Neuron (in vitro differentiated cells): Measurements from ENCODE around the gene TRHDE.

ENCODE experiments used
- H2AFZ ChIP-seq: one replicate; pipeline ENCODE4 v1.6.1; 2013; ENCODE audit warnings: low read depth, mild to moderate bottlenecking, inconsistent platforms, low read length, moderate library complexity
- H3K27me3 ChIP-seq: one replicate; pipeline ENCODE4 v1.6.1; 2013; ENCODE audit warnings: low read length; ENCODE audit not compliant: insufficient read depth
- H3K36me3 ChIP-seq: one replicate; pipeline ENCODE4 v1.6.1; 2013; ENCODE audit warnings: low read length; ENCODE audit not compliant: insufficient read depth
- H3K4me1 ChIP-seq: one replicate; pipeline ENCODE4 v1.6.1; 2013; ENCODE audit warnings: low read length; ENCODE audit not compliant: insufficient read depth
- H3K4me3 ChIP-seq: 2 replicates; pipeline ENCODE4 v1.5.1; 2013; ENCODE audit warnings: mild to moderate bottlenecking, low read length, moderate library complexity
- H3K9me3 ChIP-seq: one replicate; pipeline ENCODE4 v1.6.1; 2013; ENCODE audit warnings: low read length

Gene TRHDE

DNA sequence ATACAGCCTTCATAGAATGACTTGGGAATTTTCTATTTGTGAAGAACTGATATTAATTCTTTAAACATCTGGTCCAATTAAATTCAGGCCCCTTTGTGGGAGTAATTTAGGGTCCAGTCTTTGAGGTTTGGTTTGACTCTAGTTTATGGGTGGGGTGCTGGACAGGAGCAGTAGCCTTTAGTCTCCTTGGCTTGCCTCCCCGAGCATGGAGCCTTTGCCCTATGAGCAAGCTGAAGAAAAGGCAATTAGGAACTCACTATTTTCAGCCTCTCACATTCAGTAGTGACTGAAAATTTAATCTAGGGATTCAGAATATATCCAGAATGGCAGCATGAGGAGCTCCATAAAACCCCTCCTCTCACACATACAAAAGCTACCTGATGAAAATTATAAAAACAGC is 161.1 kb downstream of the TRHDE start:
- H3K4me1 ChIP-seq = no peaks in the 10 kb centered on the region
- no peak overlapping the region for H2AFZ ChIP-seq
- no peak overlapping the region for H3K4me3 ChIP-seq
- no peaks in the 10 kb centered on the region for H3K9me3 ChIP-seq
- no peaks in the 10 kb centered on the region for H3K36me3 ChIP-seq
- H3K27me3 ChIP-seq = no peaks in the 10 kb centered on the region

DNA sequence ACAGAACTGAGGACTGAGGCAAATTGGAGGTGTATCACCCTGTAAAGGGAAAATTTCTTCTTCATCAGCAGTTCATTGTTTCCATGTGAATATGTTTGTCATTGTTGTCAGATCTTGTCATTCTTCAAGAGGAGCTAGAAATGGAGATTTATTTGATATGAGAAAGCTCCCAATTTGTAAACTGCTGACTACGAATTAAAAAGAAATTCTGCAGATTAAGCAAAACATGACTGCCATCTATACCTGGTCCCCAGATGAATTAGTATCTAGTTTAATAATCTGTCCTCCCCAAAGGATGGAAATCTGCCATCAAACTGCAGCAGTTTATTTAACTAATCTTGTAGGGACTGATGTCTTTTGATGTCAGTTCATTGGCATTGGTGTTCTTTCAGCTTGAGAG is 162.8 kb downstream of the TRHDE start:
- no peak overlapping the region for H3K4me3 ChIP-seq
- no peaks in the 10 kb centered on the region for H3K9me3 ChIP-seq
- no peaks in the 10 kb centered on the region for H3K4me1 ChIP-seq
- no peaks in the 10 kb centered on the region for H3K36me3 ChIP-seq
- no peaks in the 10 kb centered on the region for H3K27me3 ChIP-seq
- no peak overlapping the region for H2AFZ ChIP-seq

GRCh38 chr12:72442217-72442616 is 170.0 kb downstream of the TRHDE start:
- H3K36me3 ChIP-seq = no peaks in the 10 kb centered on the region
- H3K9me3 ChIP-seq = no peaks in the 10 kb centered on the region
- no peaks in the 10 kb centered on the region for H3K4me1 ChIP-seq
- H3K4me3 ChIP-seq = no peak overlapping the region
- H2AFZ ChIP-seq = no peak overlapping the region
- H3K27me3 ChIP-seq = no peaks in the 10 kb centered on the region

DNA sequence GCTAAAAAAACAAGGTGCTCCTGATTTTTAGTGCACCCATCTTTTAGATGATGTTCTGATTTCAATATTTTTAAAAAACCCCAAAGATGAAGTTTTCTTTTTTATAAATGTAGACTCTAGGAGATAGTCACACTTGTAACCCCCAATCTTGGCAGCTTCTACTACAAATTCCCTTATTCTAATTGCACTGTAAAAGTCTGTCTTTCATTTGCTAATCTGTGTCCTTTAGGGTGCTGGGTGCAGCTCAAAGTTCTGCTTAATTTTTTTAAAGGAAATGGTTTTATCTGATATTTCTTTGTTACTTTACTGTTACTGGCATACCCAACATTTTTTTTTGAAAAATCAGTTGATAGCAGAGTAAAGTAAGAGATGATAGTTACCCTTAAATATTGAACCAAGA is 172.0 kb downstream of the TRHDE start:
- no peaks in the 10 kb centered on the region for H3K9me3 ChIP-seq
- no peak overlapping the region for H2AFZ ChIP-seq
- no peaks in the 10 kb centered on the region for H3K27me3 ChIP-seq
- H3K36me3 ChIP-seq = no peaks in the 10 kb centered on the region
- no peak overlapping the region for H3K4me3 ChIP-seq
- no peaks in the 10 kb centered on the region for H3K4me1 ChIP-seq

- no peaks in the 10 kb centered on the region for H3K9me3 ChIP-seq
- H3K4me3 ChIP-seq = no peak overlapping the region
- H3K36me3 ChIP-seq = no peaks in the 10 kb centered on the region
- H2AFZ ChIP-seq = no peak overlapping the region
- no peaks in the 10 kb centered on the region for H3K27me3 ChIP-seq
- H3K4me1 ChIP-seq = no peaks in the 10 kb centered on the region
Observed at GRCh38 chr12:72444566-72444965, 172.4 kb downstream of the TRHDE start.

DNA sequence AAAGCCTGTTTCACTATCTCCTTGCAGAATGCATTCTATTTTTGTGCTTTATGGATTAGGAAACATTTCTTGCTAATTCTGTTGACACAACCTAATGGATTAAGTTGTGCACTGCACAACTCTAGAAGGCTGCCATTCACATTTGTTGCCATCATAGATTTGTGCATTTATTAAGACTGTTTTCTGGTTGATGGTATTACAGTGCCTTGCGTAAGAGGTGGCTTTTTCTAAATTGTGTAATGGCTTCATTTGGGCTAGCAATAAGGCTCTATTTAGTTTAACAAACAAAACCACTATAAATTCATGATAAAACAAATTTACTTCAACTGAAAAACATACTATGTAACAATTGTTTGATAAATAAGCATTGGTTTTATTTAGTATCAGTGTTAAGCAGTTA is 175.9 kb downstream of the TRHDE start:
- Histone ChIP-seq H3K4me1 (no peaks in the 10 kb centered on the region), H2AFZ (no peak overlapping the region), H3K27me3 (no peaks in the 10 kb centered on the region), H3K9me3 (no peaks in the 10 kb centered on the region), H3K36me3 (no peaks in the 10 kb centered on the region), H3K4me3 (no peak overlapping the region)

DNA sequence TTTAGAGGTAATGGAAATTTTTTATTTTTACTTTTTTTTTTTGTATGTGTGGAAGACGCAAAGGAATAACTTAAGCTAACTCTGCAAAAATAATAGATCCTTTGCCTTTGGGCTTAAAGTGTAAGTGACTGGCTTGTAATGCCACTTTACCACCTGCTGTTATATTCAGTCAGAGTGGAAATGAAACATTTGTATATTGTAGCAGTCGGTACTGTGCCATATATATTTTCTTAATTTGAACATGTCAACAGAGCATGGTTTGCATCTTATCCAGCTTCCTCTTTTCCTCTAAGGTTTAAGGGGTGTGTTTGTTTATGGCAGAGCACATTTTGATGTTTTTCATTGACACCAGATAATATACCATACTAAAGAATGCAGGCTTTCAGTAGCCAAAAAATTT is 176.6 kb downstream of the TRHDE start:
- H3K4me3 ChIP-seq = no peak overlapping the region
- no peak overlapping the region for H2AFZ ChIP-seq
- H3K27me3 ChIP-seq = no peaks in the 10 kb centered on the region
- no peaks in the 10 kb centered on the region for H3K9me3 ChIP-seq
- H3K36me3 ChIP-seq = no peaks in the 10 kb centered on the region
- no peaks in the 10 kb centered on the region for H3K4me1 ChIP-seq

DNA sequence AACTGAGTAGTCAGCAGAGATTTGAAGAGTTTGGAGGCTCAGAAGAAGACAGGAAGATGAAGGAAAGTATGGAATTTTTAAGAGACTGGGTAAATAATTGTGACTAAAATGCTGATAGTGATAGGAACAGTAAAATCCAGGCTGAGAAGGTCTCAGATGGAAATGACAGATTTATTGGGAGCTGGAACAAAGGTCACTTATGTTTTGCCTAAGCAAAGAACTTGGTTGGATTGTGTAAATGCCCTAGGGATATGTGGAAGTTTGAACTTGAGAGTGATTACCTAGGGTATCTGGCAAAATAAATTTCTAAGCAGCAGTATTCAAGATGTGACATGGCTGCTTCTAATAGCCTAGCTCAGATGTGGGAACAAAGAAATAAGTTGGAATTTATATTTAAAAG is 180.9 kb downstream of the TRHDE start:
- no peaks in the 10 kb centered on the region for H3K9me3 ChIP-seq
- no peak overlapping the region for H2AFZ ChIP-seq
- no peaks in the 10 kb centered on the region for H3K27me3 ChIP-seq
- no peaks in the 10 kb centered on the region for H3K36me3 ChIP-seq
- H3K4me1 ChIP-seq = no peaks in the 10 kb centered on the region
- no peak overlapping the region for H3K4me3 ChIP-seq

- Histone ChIP-seq H3K27me3 (no peaks in the 10 kb centered on the region), H3K4me3 (no peak overlapping the region), H3K9me3 (no peaks in the 10 kb centered on the region), H2AFZ (no peak overlapping the region), H3K4me1 (no peaks in the 10 kb centered on the region), H3K36me3 (no peaks in the 10 kb centered on the region)
Observed at GRCh38 chr12:72453550-72453949, 181.4 kb downstream of the TRHDE start.

DNA sequence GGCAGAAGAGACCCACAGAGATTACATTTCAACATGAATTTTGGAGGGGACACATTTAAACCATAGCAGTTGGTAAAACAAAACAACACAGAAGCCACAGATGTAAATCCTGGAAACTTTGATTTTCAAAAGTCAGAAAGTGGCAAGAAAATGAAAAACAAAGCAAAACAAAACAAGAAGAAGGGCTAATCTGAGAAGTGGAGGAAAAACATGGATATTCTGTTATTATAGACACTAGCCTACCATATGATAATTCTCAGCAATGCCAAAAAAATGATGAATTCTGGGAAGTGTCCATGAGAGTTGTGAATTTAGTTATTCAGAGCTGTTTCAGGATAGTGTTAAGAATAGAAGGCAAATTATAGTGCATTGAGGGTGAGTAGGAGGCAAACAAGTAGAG is 192.3 kb downstream of the TRHDE start:
- H3K36me3 ChIP-seq = no peaks in the 10 kb centered on the region
- H3K4me1 ChIP-seq = no peaks in the 10 kb centered on the region
- no peaks in the 10 kb centered on the region for H3K27me3 ChIP-seq
- no peaks in the 10 kb centered on the region for H3K9me3 ChIP-seq
- no peak overlapping the region for H2AFZ ChIP-seq
- no peak overlapping the region for H3K4me3 ChIP-seq

DNA sequence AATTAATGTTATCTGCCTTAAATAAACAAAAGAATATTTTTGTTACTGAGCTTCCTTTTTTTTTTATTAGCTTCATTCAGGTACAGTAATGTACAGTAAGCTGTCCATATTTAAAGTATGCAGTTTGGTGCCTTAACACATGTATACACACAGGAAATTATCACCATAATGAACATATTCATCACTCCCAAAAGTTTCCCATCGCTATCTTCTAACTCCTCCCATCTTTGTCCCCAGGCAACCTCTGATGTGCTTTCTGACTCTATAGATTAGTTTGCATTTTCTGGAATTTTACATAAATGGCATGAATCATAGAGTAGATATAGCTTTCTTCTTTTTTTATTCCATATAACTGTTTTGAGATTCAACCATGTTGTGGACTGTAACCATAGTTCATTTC is 193.0 kb downstream of the TRHDE start:
- no peak overlapping the region for H2AFZ ChIP-seq
- H3K4me1 ChIP-seq = no peaks in the 10 kb centered on the region
- no peaks in the 10 kb centered on the region for H3K27me3 ChIP-seq
- H3K4me3 ChIP-seq = no peak overlapping the region
- H3K9me3 ChIP-seq = no peaks in the 10 kb centered on the region
- no peaks in the 10 kb centered on the region for H3K36me3 ChIP-seq

DNA sequence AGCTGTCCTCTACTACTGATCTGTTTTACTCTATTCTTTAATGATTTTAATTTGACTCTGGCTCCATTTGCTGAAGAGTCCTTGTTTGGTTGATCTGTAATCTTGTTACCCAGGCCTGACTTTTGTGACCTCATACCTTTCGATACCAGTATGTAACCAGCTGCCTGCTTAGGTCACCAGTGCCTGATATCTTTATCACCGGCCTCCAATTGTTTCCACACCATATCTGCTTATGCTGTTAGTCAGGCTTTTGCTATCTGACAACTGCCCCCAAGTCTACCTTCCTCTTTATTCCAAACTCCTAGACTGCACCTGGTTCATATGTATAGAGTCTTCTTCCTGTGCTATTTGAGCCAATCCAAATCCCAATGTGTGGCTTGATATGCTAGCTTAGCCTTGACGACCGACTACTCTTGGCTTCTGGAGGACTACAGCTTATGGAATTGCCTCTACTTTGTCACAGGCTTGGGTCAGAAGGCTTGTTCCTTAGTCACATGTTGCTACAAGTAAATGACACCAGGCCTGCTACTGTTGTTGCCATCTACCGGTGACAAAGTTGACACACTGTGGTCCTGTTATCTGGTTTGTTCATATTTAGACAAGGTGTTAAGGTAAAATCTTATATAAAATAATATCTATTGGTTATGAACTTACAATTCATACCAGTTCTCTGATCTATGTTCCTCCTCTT is 193.9 kb downstream of the TRHDE start:
- H3K36me3 ChIP-seq = no peaks in the 10 kb centered on the region
- H3K27me3 ChIP-seq = no peaks in the 10 kb centered on the region
- no peaks in the 10 kb centered on the region for H3K9me3 ChIP-seq
- no peaks in the 10 kb centered on the region for H3K4me1 ChIP-seq
- no peak overlapping the region for H2AFZ ChIP-seq
- no peak overlapping the region for H3K4me3 ChIP-seq

GRCh38 chr12:72467985-72468384 is 195.8 kb downstream of the TRHDE start:
- no peak overlapping the region for H2AFZ ChIP-seq
- H3K9me3 ChIP-seq = no peaks in the 10 kb centered on the region
- H3K27me3 ChIP-seq = no peaks in the 10 kb centered on the region

GRCh38 chr12:72468505-72468904 is 196.3 kb downstream of the TRHDE start:
- Histone ChIP-seq H3K36me3 (no peaks in the 10 kb centered on the region), H3K27me3 (no peaks in the 10 kb centered on the region), H3K9me3 (no peaks in the 10 kb centered on the region), H2AFZ (no peak overlapping the region), H3K4me1 (no peaks in the 10 kb centered on the region), H3K4me3 (no peak overlapping the region)

More at GRCh38 chr12:72467985-72468384, 195.8 kb downstream of the TRHDE start:
- Histone ChIP-seq H3K4me3 (no peak overlapping the region), H3K36me3 (no peaks in the 10 kb centered on the region), H3K4me1 (no peaks in the 10 kb centered on the region)
